H9 (cell line): Measurements from ENCODE around the gene PPARGC1A. TPM values are rescaled to one million over a fixed set of nuclear protein-coding genes. Genes with fewer than 3 reads are reported as not detected.

ENCODE experiments used
- DNase-seq: peaks from one replicate; pipeline ENCODE4 v3.0.0-alpha.2; 2017
- H2AFZ ChIP-seq: one replicate; pipeline ENCODE4 v1.6.1; 2013; ENCODE audit warnings: mild to moderate bottlenecking, low read length, control low read depth, moderate library complexity
- H2AK5ac ChIP-seq: 2 replicates; pipeline ENCODE4 v1.6.1; 2013; ENCODE audit warnings: low read length, control low read depth, mixed read lengths; ENCODE audit not compliant: insufficient read length
- H2BK120ac ChIP-seq: one replicate; pipeline ENCODE4 v1.6.1; 2013; ENCODE audit warnings: low read depth, mild to moderate bottlenecking, low read length, control low read depth, inconsistent platforms; ENCODE audit not compliant: poor library complexity, severe bottlenecking
- H2BK12ac ChIP-seq: 2 replicates; pipeline ENCODE4 v1.6.1; 2013; ENCODE audit warnings: low read length, control low read depth, mixed read lengths, low read depth; ENCODE audit not compliant: insufficient read length
- H2BK15ac ChIP-seq: 2 replicates; pipeline ENCODE4 v1.6.1; 2013; ENCODE audit warnings: low read depth, low read length, control low read depth
- H2BK20ac ChIP-seq: one replicate; pipeline ENCODE4 v1.6.1; 2013; ENCODE audit warnings: low read depth, mild to moderate bottlenecking, low read length, control low read depth, inconsistent platforms; ENCODE audit not compliant: poor library complexity, severe bottlenecking
- H2BK5ac ChIP-seq: 2 replicates; pipeline ENCODE4 v1.6.1; 2013; ENCODE audit warnings: low read length, control low read depth, mixed read lengths; ENCODE audit not compliant: insufficient read length
- H3K14ac ChIP-seq: 2 replicates; pipeline ENCODE4 v1.6.1; 2013; ENCODE audit warnings: low read length, control low read depth; ENCODE audit not compliant: insufficient read depth
- H3K18ac ChIP-seq: 2 replicates; pipeline ENCODE4 v1.6.1; 2013; ENCODE audit warnings: low read depth, mild to moderate bottlenecking, mixed read lengths, low read length, control low read depth; ENCODE audit not compliant: insufficient read length
- H3K23ac ChIP-seq: 2 replicates; pipeline ENCODE4 v1.6.1; 2013; ENCODE audit warnings: low read length, control low read depth, mixed read lengths, low read depth; ENCODE audit not compliant: insufficient read length
- H3K23me2 ChIP-seq: 2 replicates; pipeline ENCODE4 v1.6.1; 2013; ENCODE audit warnings: low read depth, mild to moderate bottlenecking, mixed read lengths, low read length, control low read depth; ENCODE audit not compliant: insufficient read length, poor library complexity, severe bottlenecking
- H3K27ac ChIP-seq: 2 replicates; pipeline ENCODE4 v1.5.1; 2013; ENCODE audit warnings: low read length, control low read depth, mixed read lengths, low read depth; ENCODE audit not compliant: insufficient read length
- H3K27me3 ChIP-seq: 2 replicates; pipeline ENCODE4 v1.6.1; 2013; ENCODE audit warnings: low read length, control low read depth, inconsistent platforms; ENCODE audit not compliant: insufficient read depth
- H3K4ac ChIP-seq: 2 replicates; pipeline ENCODE4 v1.6.1; 2013; ENCODE audit warnings: low read depth, mild to moderate bottlenecking, control low read depth, inconsistent platforms, low read length, moderate library complexity
- H3K4me1 ChIP-seq: 2 replicates; pipeline ENCODE4 v1.6.1; 2013; ENCODE audit warnings: low read length, control low read depth, inconsistent platforms; ENCODE audit not compliant: insufficient read depth
- H3K4me2 ChIP-seq: 2 replicates; pipeline ENCODE4 v1.6.1; 2013; ENCODE audit warnings: low read length, control low read depth, mixed read lengths; ENCODE audit not compliant: insufficient read length, insufficient read depth
- H3K56ac ChIP-seq: 2 replicates; pipeline ENCODE4 v1.6.1; 2013; ENCODE audit warnings: low read depth, mild to moderate bottlenecking, mixed read lengths, low read length, control low read depth; ENCODE audit not compliant: insufficient read length
- H3K79me1 ChIP-seq: 2 replicates; pipeline ENCODE4 v1.6.1; 2013; ENCODE audit warnings: low read depth, mild to moderate bottlenecking, moderate library complexity, low read length, control low read depth, inconsistent platforms; ENCODE audit not compliant: insufficient read depth, poor library complexity, severe bottlenecking
- H3K79me2 ChIP-seq: 2 replicates; pipeline ENCODE4 v1.6.1; 2013; ENCODE audit warnings: low read length, control low read depth, inconsistent platforms; ENCODE audit not compliant: insufficient read depth
- H3K9ac ChIP-seq: 2 replicates; pipeline ENCODE4 v1.6.1; 2013; ENCODE audit warnings: low read length, control low read depth, mixed read lengths; ENCODE audit not compliant: insufficient read length; ENCODE audit errors: extremely low read depth
- H3K9me3 ChIP-seq: one replicate; pipeline ENCODE4 v1.6.1; 2013; ENCODE audit warnings: low read depth, low read length, inconsistent platforms; ENCODE audit not compliant: control insufficient read depth
- H3T11ph ChIP-seq: one replicate; pipeline ENCODE4 v1.6.1; 2013; ENCODE audit warnings: mild to moderate bottlenecking, low read length, control low read depth, inconsistent platforms
- H4K20me1 ChIP-seq: one replicate; pipeline ENCODE4 v1.6.1; 2013; ENCODE audit not compliant: control insufficient read depth, insufficient read length, insufficient read depth
- H4K5ac ChIP-seq: 2 replicates; pipeline ENCODE4 v1.6.1; 2013; ENCODE audit warnings: low read depth, mild to moderate bottlenecking, mixed read lengths, low read length, control low read depth; ENCODE audit not compliant: insufficient read length
- H4K8ac ChIP-seq: replicated peaks from 2 replicates; pipeline ENCODE4 v1.6.1; 2013; ENCODE audit warnings: low read length, control low read depth, mixed read lengths, low read depth; ENCODE audit not compliant: insufficient read length
- H4K91ac ChIP-seq: 2 replicates; pipeline ENCODE4 v1.6.1; 2013; ENCODE audit warnings: low read depth, mild to moderate bottlenecking, moderate library complexity, mixed read lengths, low read length, control low read depth; ENCODE audit not compliant: insufficient read length
- H3K27ac Mint-ChIP-seq, 3 experiments: 2 replicates in 2 of 3; 3 replicates in 1 of 3; pipeline ENCODE4 v1.8.0; 2020 to 2021; ENCODE audit warnings: mixed read lengths in 3 of 3, mild to moderate bottlenecking in 1 of 3, moderate library complexity in 1 of 3
- H3K27me3 Mint-ChIP-seq: 2 replicates; pipeline ENCODE4 v1.8.0; 2021; ENCODE audit warnings: low read depth, mild to moderate bottlenecking, moderate library complexity, mixed read lengths
- H3K36me3 Mint-ChIP-seq, 3 experiments: 2 replicates in 2 of 3; 3 replicates in 1 of 3; pipeline ENCODE4 v1.8.0; 2020 to 2021; ENCODE audit warnings: low read depth in 3 of 3, mixed read lengths in 3 of 3; ENCODE audit not compliant: insufficient read depth in 1 of 3
- H3K4me1 Mint-ChIP-seq, 2 experiments: 2 replicates each; pipeline ENCODE4 v1.8.0; 2020; ENCODE audit warnings: mixed read lengths in 2 of 2
- H3K4me3 Mint-ChIP-seq, 2 experiments: 2 replicates in 1 of 2; 3 replicates in 1 of 2; pipeline ENCODE4 v1.8.0; 2020 to 2021; ENCODE audit warnings: mild to moderate bottlenecking in 2 of 2, mixed read lengths in 2 of 2, moderate library complexity in 1 of 2
- H3K9me3 Mint-ChIP-seq, 2 experiments: 2 replicates in 1 of 2; 3 replicates in 1 of 2; pipeline ENCODE4 v1.8.0; 2020; ENCODE audit warnings: mild to moderate bottlenecking in 2 of 2, mixed read lengths in 2 of 2, moderate library complexity in 1 of 2
- CTCF ChIP-seq: fragments of 200-600 bp; sonication (generic); conservative IDR thresholded peaks from 3 replicates; pipeline ENCODE4 v1.8.0; 2021; ENCODE audit warnings: antibody characterized with exemption, mild to moderate bottlenecking
- WGBS: extraction: QIAGEN DNeasy Blood & Tissue Kit; methylation state at CpG from one replicate; pipeline ENCODE4 v1.1.7; 2013; ENCODE audit warnings: missing lambda C conversion rate, low lambda C conversion rate, mixed read lengths; ENCODE audit not compliant: insufficient read length; ENCODE audit errors: extremely low coverage; 5-methylcytosine and 5-hydroxymethylcytosine counted together
- total RNA-seq: library from RNA; stranded (reverse); gene quantifications from 2 replicates; pipeline ENCODE4 v1.2.1, GENCODE V29; 2021

The PPARGC1A gene
- total RNA-seq, 1 experiment from 2014 or later = 1.7 TPM

- no peak overlapping the region for H4K5ac ChIP-seq
- H3K4me1 ChIP-seq = peaks cover 11% of the 10 kb centered on the region
- H3K9me3 ChIP-seq = no peaks in the 10 kb centered on the region
- no peaks in the 10 kb centered on the region for H3K79me2 ChIP-seq
- no peak overlapping the region for H2BK20ac ChIP-seq
- no peak overlapping the region for H4K8ac ChIP-seq
- H2BK5ac ChIP-seq = no peak overlapping the region
- no peaks in the 10 kb centered on the region for H3K27me3 Mint-ChIP-seq
- no peak overlapping the region for H2BK12ac ChIP-seq
- no peaks in the 10 kb centered on the region for H3K79me1 ChIP-seq
- H3K4me3 Mint-ChIP-seq = no peak overlapping the region
- H4K91ac ChIP-seq = no peak overlapping the region
- H2AK5ac ChIP-seq = no peak overlapping the region
- H3K56ac ChIP-seq = no peak overlapping the region
- no peak overlapping the region for H2AFZ ChIP-seq
- no peak overlapping the region for H3K9ac ChIP-seq
- H3K23ac ChIP-seq = no peak overlapping the region
- no peak overlapping the region for H3K4ac ChIP-seq
- H3K36me3 Mint-ChIP-seq = no peaks in the 10 kb centered on the region; a peak in 1 of 7 replicates
- WGBS = no CpG with 5 or more reads among the region's 2 CpGs
- H3K14ac ChIP-seq = no peak overlapping the region
- H3K27me3 ChIP-seq = no peaks in the 10 kb centered on the region
- no peaks in the 10 kb centered on the region for H3K9me3 Mint-ChIP-seq
- no peak overlapping the region for H3T11ph ChIP-seq
- H3K18ac ChIP-seq = no peak overlapping the region
- no peak overlapping the region for H3K4me2 ChIP-seq
- peaks cover 16 to 42% of the 10 kb centered on the region in 2 experiments for H3K4me1 Mint-ChIP-seq
- no peak overlapping the region for H2BK15ac ChIP-seq
- no peak for DNase-seq
- no peak overlapping the region for H2BK120ac ChIP-seq
- no peak overlapping the region for H3K27ac ChIP-seq
- TF ChIP-seq CTCF = no peak
- no peak overlapping the region for H3K27ac Mint-ChIP-seq
- no peaks in the 10 kb centered on the region for H3K23me2 ChIP-seq
- no peaks in the 10 kb centered on the region for H4K20me1 ChIP-seq
These were observed 15.3 kb downstream of the PPARGC1A start for GRCh38 chr4:23874536-23874901.
